PC-3 (cell line): Measurements from ENCODE around the gene LRRN4. TPM values are rescaled to one million over a fixed set of nuclear protein-coding genes. Genes with fewer than 3 reads are reported as not detected.
A peak's percentile ranks its signal among the peaks of the same experiment; 100 is the strongest.

Experiments used
- ATAC-seq: fragments of 200-7000 bp; cut with Tn5 transposase; 2 replicates; pipeline ENCODE4 v1.9.1; 2020; ENCODE audit warnings: mild to moderate bottlenecking, moderate library complexity
- BruUV-seq: library from RNA; stranded (reverse); fragments of 400-500 nt; replicated peaks from 2 replicates; lab custom pipeline; 2021; lab: Mats Ljungman, UMichigan
- CTCF ChIA-PET: fragments of 300-600 bp; sonication (Branson Sonifier 250); formaldehyde crosslinking; loops from one replicate; lab custom pipeline; 2022; ENCODE audit warnings: antibody characterized with exemption; lab: Charles Lee
- POLR2A ChIA-PET: fragments of 300-600 bp; sonication (Branson Sonifier 250); formaldehyde crosslinking; loops from one replicate; lab custom pipeline; 2022; ENCODE audit warnings: antibody characterized with exemption; ENCODE audit not compliant: unreplicated experiment; lab: Charles Lee
- DNase-seq: peaks from one replicate; pipeline ENCODE4 v3.0.0-alpha.2; 2015
- H2AFZ ChIP-seq: fragments of 300-600 bp; sonication (generic); 2 replicates; pipeline ENCODE4 v1.6.0; 2016; ENCODE audit warnings: antibody characterized with exemption, low read length
- H3F3A ChIP-seq: fragments of 300-600 bp; sonication (generic); one replicate; pipeline ENCODE4 v1.6.0; 2017; ENCODE audit warnings: antibody characterized with exemption, low read length, control low read depth, mild to moderate bottlenecking; ENCODE audit not compliant: unreplicated experiment
- H3K27ac ChIP-seq: fragments of 300-600 bp; sonication (generic); 2 replicates; pipeline ENCODE4 v1.5.1; 2016; ENCODE audit warnings: mild to moderate bottlenecking, low read length
- H3K27me3 ChIP-seq: fragments of 300-600 bp; sonication (generic); 2 replicates; pipeline ENCODE4 v1.6.1; 2016; ENCODE audit warnings: low read length, mixed read lengths
- H3K36me3 ChIP-seq: fragments of 300-600 bp; sonication (generic); 2 replicates; pipeline ENCODE4 v1.6.1; 2016; ENCODE audit warnings: low read depth, mixed run types, low read length, mixed read lengths
- H3K4me1 ChIP-seq: fragments of 300-600 bp; sonication (generic); 2 replicates; pipeline ENCODE4 v1.5.1; 2016; ENCODE audit warnings: low read length; ENCODE audit not compliant: insufficient read depth
- H3K4me2 ChIP-seq: fragments of 300-600 bp; sonication (generic); 2 replicates; pipeline ENCODE4 v1.6.0; 2016; ENCODE audit warnings: low read length
- H3K4me3 ChIP-seq: fragments of 300-600 bp; sonication (generic); 2 replicates; pipeline ENCODE4 v1.5.1; 2016; ENCODE audit warnings: mild to moderate bottlenecking, low read length, mixed read lengths
- H3K79me2 ChIP-seq: fragments of 300-600 bp; sonication (generic); 2 replicates; pipeline ENCODE4 v1.6.1; 2017; ENCODE audit warnings: low read length, mixed read lengths
- H3K9ac ChIP-seq: fragments of 300-600 bp; sonication (generic); 2 replicates; pipeline ENCODE4 v1.6.0; 2016; ENCODE audit warnings: mild to moderate bottlenecking, low read length
- H3K9me2 ChIP-seq: fragments of 300-600 bp; sonication (generic); replicated peaks from 2 replicates; pipeline ENCODE4 v1.6.1; 2016; ENCODE audit warnings: mixed run types, low read length, mixed read lengths
- H3K9me3 ChIP-seq: fragments of 300-600 bp; sonication (generic); 2 replicates; pipeline ENCODE4 v1.6.1; 2016; ENCODE audit warnings: low read length, mixed read lengths
- H4K20me1 ChIP-seq: fragments of 300-600 bp; sonication (generic); 2 replicates; pipeline ENCODE4 v1.6.1; 2016; ENCODE audit warnings: low read length, mixed read lengths
- CTCF ChIP-seq: fragments of 300-600 bp; sonication (generic); conservative IDR thresholded peaks from 2 replicates; pipeline ENCODE4 v1.5.1; 2017; ENCODE audit warnings: antibody characterized with exemption, low read depth, mild to moderate bottlenecking, low read length
- EZH2 ChIP-seq: fragments of 300-600 bp; sonication (generic); IDR thresholded peaks from one replicate; pipeline ENCODE4 v1.6.1; 2017; ENCODE audit warnings: antibody characterized with exemption, mild to moderate bottlenecking, low read length; ENCODE audit not compliant: unreplicated experiment
- EZH2phosphoT487 ChIP-seq: fragments of 300-600 bp; sonication (generic); IDR thresholded peaks from 2 replicates; pipeline ENCODE4 v1.6.1; 2018; ENCODE audit warnings: mild to moderate bottlenecking, antibody characterized with exemption, low read length, borderline replicate concordance
- intact Hi-C: fragments of 100-400 bp; cut with micrococcal nuclease; formaldehyde crosslinking; loops from 2 replicates; pipeline ENCODE4 v1.9.0; 2023
- total RNA-seq: library from RNA; depleted of rRNA; stranded (reverse); fragments of >200 nt; gene quantifications from 2 replicates; pipeline ENCODE4 v1.2.3, GENCODE V29; 2014

Gene LRRN4
- total RNA-seq, 1 experiment from 2014 or later = 0.44 TPM

- H3K4me2 ChIP-seq = no peak overlapping the region
- H3K36me3 ChIP-seq = peaks cover 25% of the 10 kb centered on the region
- ChIA-PET POLR2A (no interaction called here), CTCF (no interaction called here)
- ATAC-seq = no peak
- DNase-seq = no peak
- peaks cover 4% of the 10 kb centered on the region for H3F3A ChIP-seq
- peaks cover 11% of the 10 kb centered on the region for H3K79me2 ChIP-seq
- no peaks in the 10 kb centered on the region for H3K9me2 ChIP-seq
- no peak overlapping the region for H3K9ac ChIP-seq
- no peak overlapping the region for H3K4me3 ChIP-seq
- H2AFZ ChIP-seq = no peak overlapping the region
- TF ChIP-seq EZH2phosphoT487 (no peak), EZH2 (no peak), CTCF (no peak)
- no peaks in the 10 kb centered on the region for H3K27me3 ChIP-seq
- H3K27ac ChIP-seq = no peak overlapping the region
- no peaks in the 10 kb centered on the region for H3K9me3 ChIP-seq
- BruUV-seq = no TSS peak
- 0 out of 2 replicates have a peak, but pooled peaks cover 4% of the 10 kb centered on the region for H4K20me1 ChIP-seq
- H3K4me1 ChIP-seq = peaks cover 19% of the 10 kb centered on the region
- intact Hi-C loops = no loop called here
Measured at GRCh38 chr20:6030453-6031080, 23.3 kb downstream of the LRRN4 start.

GRCh38 chr20:6029538-6029937, 24.3 kb downstream of the LRRN4 start:
- Histone ChIP-seq H3K9me2 (no peaks in the 10 kb centered on the region), H3K79me2 (peaks cover 11% of the 10 kb centered on the region), H2AFZ (no peak overlapping the region), H3K36me3 (peaks cover 28% of the 10 kb centered on the region), H3K4me1 (peaks cover 21% of the 10 kb centered on the region), H3F3A (peaks cover 6% of the 10 kb centered on the region), H4K20me1 (0 out of 2 replicates have a peak, but pooled peaks cover 5% of the 10 kb centered on the region), H3K9ac (no peak overlapping the region), H3K9me3 (peaks cover 7% of the 10 kb centered on the region; the same call in 1 of the 2 replicates), H3K27ac (no peak overlapping the region; the same call in 1 of the 2 replicates), H3K4me3 (no peak overlapping the region), H3K4me2 (peak overlapping the region; percentile 15; the same call in 1 of the 2 replicates), H3K27me3 (no peaks in the 10 kb centered on the region)
- POLR2A ChIA-PET = interaction anchor here (0.7 kb wide), 1 partner anchor 586 kb away, joined by 3 read pairs; no protein-coding TSS in a partner anchor
- CTCF ChIA-PET = no interaction called here
- peak; percentile 65 for DNase-seq
- ATAC-seq = peak; percentile 64
- intact Hi-C loops = loop anchor here (5.0 kb wide), 1 partner anchor 43 kb away; no protein-coding TSS in a partner anchor
- BruUV-seq = no TSS peak
- TF ChIP-seq EZH2phosphoT487 = no peak
- TF ChIP-seq EZH2 = no peak
- TF ChIP-seq CTCF = no peak

GRCh38 chr20:6028818-6029217, 25.0 kb downstream of the LRRN4 start:
- Histone ChIP-seq H3K36me3 (peaks cover 28% of the 10 kb centered on the region), H3K9me3 (peaks cover 7% of the 10 kb centered on the region; the same call in 1 of the 2 replicates), H3K9me2 (no peaks in the 10 kb centered on the region), H3K79me2 (peaks cover 12% of the 10 kb centered on the region), H3F3A (peaks cover 6% of the 10 kb centered on the region), H3K27me3 (no peaks in the 10 kb centered on the region), H3K4me2 (peak overlapping the region; percentile 15; the same call in 1 of the 2 replicates), H2AFZ (no peak overlapping the region), H4K20me1 (0 out of 2 replicates have a peak, but pooled peaks cover 5% of the 10 kb centered on the region), H3K27ac (no peak overlapping the region), H3K4me1 (peaks cover 21% of the 10 kb centered on the region), H3K4me3 (no peak overlapping the region), H3K9ac (no peak overlapping the region)
- TF ChIP-seq CTCF (no peak), EZH2 (no peak), EZH2phosphoT487 (no peak)
- no TSS peak for BruUV-seq
- ChIA-PET CTCF (no interaction called here), POLR2A (interaction anchor here (0.7 kb wide), 1 partner anchor 585 kb away, joined by 3 read pairs; no protein-coding TSS in a partner anchor)
- ATAC-seq (no peak), DNase-seq (no peak)
- intact Hi-C loops = loop anchor here (5.0 kb wide), 1 partner anchor 43 kb away; no protein-coding TSS in a partner anchor
